Transverse colon (tissue), 4 donors: Measurements from ENCODE around the gene S100A7A. TPM values are rescaled to one million over a fixed set of nuclear protein-coding genes. Genes with fewer than 3 reads are reported as not detected.

ENCODE experiments used
- DNase-seq: peaks from one replicate; pipeline ENCODE4 v3.0.0-alpha.2; 2019
- H3K27ac ChIP-seq, 4 donors: fragments of 200-600 bp; sonication (generic); 2 replicates each; pipeline ENCODE4 v1.5.1; 2016 to 2018; ENCODE audit warnings: inconsistent platforms in 4 of 4
- H3K27me3 ChIP-seq: fragments of 200-600 bp; sonication (generic); 2 replicates; pipeline ENCODE4 v1.5.1; 2017; ENCODE audit warnings: inconsistent platforms
- H3K36me3 ChIP-seq, 4 donors: fragments of 200-600 bp; sonication (generic); 2 replicates each; pipeline ENCODE4 v1.5.1; 2017 to 2019; ENCODE audit warnings: inconsistent platforms in 4 of 4
- H3K4me1 ChIP-seq, 4 donors: fragments of 200-600 bp; sonication (generic); 2 replicates each; pipeline ENCODE4 v1.5.1; 2017 to 2020; ENCODE audit warnings: inconsistent platforms in 4 of 4
- H3K4me3 ChIP-seq, 4 donors: fragments of 200-600 bp; sonication (generic); 1 replicate in 1 of 4; 2 replicates in 3 of 4; pipeline versions ENCODE4 v1.5.1 to v1.6.1; 2017 to 2019; ENCODE audit warnings: inconsistent platforms in 4 of 4
- H3K9me3 ChIP-seq, 2 donors: fragments of 200-600 bp; sonication (generic); 2 replicates each; pipeline ENCODE4 v1.5.1; 2017 to 2019; ENCODE audit warnings: inconsistent platforms in 2 of 2
- CTCF ChIP-seq, 5 experiments: fragments of 200-600 bp in 3 of 5; fragments of 450-650 bp in 2 of 5; sonication (generic) in 3 of 5; IDR thresholded peaks; 1 replicate in 2 of 5; 2 replicates in 3 of 5; pipeline ENCODE4 v1.5.1; 2016 to 2017; ENCODE audit warnings: antibody characterized with exemption in 5 of 5, inconsistent platforms in 3 of 5, mild to moderate bottlenecking in 2 of 5, moderate library complexity in 1 of 5
- EP300 ChIP-seq: sonication (generic); formaldehyde crosslinking; IDR thresholded peaks from one replicate; pipeline ENCODE4 v1.6.1; 2017; ENCODE audit warnings: antibody characterized with exemption, low read depth
- POLR2A ChIP-seq: fragments of 450-650 bp; IDR thresholded peaks from one replicate; pipeline ENCODE4 v1.6.1; 2016; ENCODE audit warnings: antibody characterized with exemption, mild to moderate bottlenecking, moderate library complexity
- POLR2AphosphoS5 ChIP-seq, 3 donors: sonication (generic); formaldehyde crosslinking; IDR thresholded peaks; one replicate each; pipeline ENCODE4 v1.6.1; 2016; ENCODE audit warnings: antibody characterized with exemption in 3 of 3
- WGBS, 2 donors: methylation state at CpG; one replicate each; pipeline ENCODE4 v1.1.5; 2018; ENCODE audit warnings: low coverage in 1 of 2; 5-methylcytosine and 5-hydroxymethylcytosine counted together
- in situ Hi-C, 4 donors: fragments of 200-750 bp; cut with MboI; loops; one replicate each; pipeline versions ENCODE4 v1.15.0 to v1.15.1; 2017; ENCODE audit warnings: low sequenced_read_pairs in 3 of 4, low pct_ligation_motif_present in 1 of 4, low pct_unique_long_range_greater_than_20kb in 1 of 4
- intact Hi-C: fragments of 100-400 bp; cut with DNase I; formaldehyde crosslinking; loops from one replicate; pipeline ENCODE4 v1.15.1; 2023; ENCODE audit warnings: low total_unique reads
- total RNA-seq, 4 donors: library from RNA; depleted of rRNA; stranded (reverse); fragments of >200 nt; gene quantifications; one replicate each; pipeline ENCODE4 v1.1.0, GENCODE V29; 2016

S100A7A gene
- total RNA-seq, 4 donors from 2014 or later: not detected

GRCh38 chr1:153428791-153429190 lies 12.5 kb downstream of the S100A7A start:
- 48% methylated on average over 6 of the region's 6 CpGs; no CpG with 5 or more reads in 1 of the 2 donors for WGBS, 2 donors
- DNase-seq: no peak
- no peak overlapping the region for H3K27ac ChIP-seq
- peaks cover 10% of the 10 kb centered on the region for H3K27me3 ChIP-seq
- in situ Hi-C loops (no loop called here), intact Hi-C loops (no loop called here)
- H3K9me3 ChIP-seq: no peaks in the 10 kb centered on the region
- H3K36me3 ChIP-seq: no peaks in the 10 kb centered on the region
- TF ChIP-seq POLR2AphosphoS5 (IDR thresholded peaks at IDR 0.05) (no peak), CTCF (IDR thresholded peaks at IDR 0.05) (no peak), POLR2A (no peak), EP300 (no peak)
- no peaks in the 10 kb centered on the region for H3K4me1 ChIP-seq
- no peak overlapping the region for H3K4me3 ChIP-seq

- Histone ChIP-seq H3K4me1 (no peaks in the 10 kb centered on the region), H3K9me3 (no peaks in the 10 kb centered on the region), H3K27ac (no peak overlapping the region), H3K36me3 (no peaks in the 10 kb centered on the region), H3K27me3 (peaks cover 5% of the 10 kb centered on the region), H3K4me3 (no peak overlapping the region)
- intact Hi-C loops: no loop called here
- no peak for DNase-seq
- in situ Hi-C loops: no loop called here
- TF ChIP-seq CTCF (IDR thresholded peaks at IDR 0.05): no peak
- 17 to 66% methylated on average over 1 to 7 of the region's 7 CpGs for WGBS, 2 donors
These were observed 13.2 kb downstream of the S100A7A start for GRCh38 chr1:153429266-153430165.

- Histone ChIP-seq H3K4me3 (no peak overlapping the region), H3K36me3 (no peaks in the 10 kb centered on the region), H3K27me3 (peaks cover 5% of the 10 kb centered on the region), H3K9me3 (no peaks in the 10 kb centered on the region), H3K27ac (no peak overlapping the region), H3K4me1 (no peaks in the 10 kb centered on the region)
- intact Hi-C loops (no loop called here), in situ Hi-C loops (no loop called here)
- no peak for TF ChIP-seq POLR2A
- no peak for TF ChIP-seq CTCF (IDR thresholded peaks at IDR 0.05)
- no peak for TF ChIP-seq EP300
- TF ChIP-seq POLR2AphosphoS5 (IDR thresholded peaks at IDR 0.05): no peak
- no peak for DNase-seq
- 88% methylated on average over 2 of the region's 2 CpGs; no CpG with 5 or more reads in 1 of the 2 donors for WGBS, 2 donors
These were observed 13.8 kb downstream of the S100A7A start for GRCh38 chr1:153430166-153430553.

- no peaks in the 10 kb centered on the region for H3K36me3 ChIP-seq
- H3K9me3 ChIP-seq: no peaks in the 10 kb centered on the region
- intact Hi-C loops: no loop called here
- in situ Hi-C loops: no loop called here
- peaks cover 5% of the 10 kb centered on the region for H3K27me3 ChIP-seq
- no peak overlapping the region for H3K27ac ChIP-seq
- H3K4me3 ChIP-seq: no peak overlapping the region
- TF ChIP-seq EP300: no peak
- no peak for TF ChIP-seq CTCF (IDR thresholded peaks at IDR 0.05)
- no peak for TF ChIP-seq POLR2AphosphoS5 (IDR thresholded peaks at IDR 0.05)
- no peak for TF ChIP-seq POLR2A
- WGBS, 2 donors: 62 to 80% methylated on average over 1 to 3 of the region's 3 CpGs
- DNase-seq: no peak
- H3K4me1 ChIP-seq: no peaks in the 10 kb centered on the region
These were observed 14.2 kb downstream of the S100A7A start for GRCh38 chr1:153430561-153430960.
